ENCODE results near the gene RPS15. TPM values are rescaled to one million over a fixed set of nuclear protein-coding genes. Genes with fewer than 3 reads are reported as not detected.

The RPS15 gene
- total RNA-seq, 1 donor from 2014 or later, result 1,175 TPM

DNA sequence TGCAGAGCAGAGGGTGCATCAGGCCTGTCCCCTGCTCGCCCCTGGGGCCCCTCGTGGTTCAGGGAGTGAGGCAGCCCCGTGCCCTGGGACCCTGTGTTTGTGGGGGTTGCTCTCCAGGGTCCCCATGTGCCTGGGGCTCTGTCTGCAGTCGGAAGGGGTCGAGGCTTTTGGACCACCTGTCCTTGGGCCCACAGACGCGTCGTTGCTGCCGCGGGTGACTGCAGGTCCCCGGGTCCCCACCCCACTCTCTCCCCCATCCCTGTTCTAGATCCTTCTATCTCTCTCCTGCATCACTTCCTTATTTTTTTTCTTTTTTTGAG, 50.0 kb downstream of the RPS15 start:
- H3K36me3 Mint-ChIP-seq (ENCODE audit: low read depth, unreplicated experiment), result no peaks in the 10 kb centered on the region
- H3K27me3 Mint-ChIP-seq (ENCODE audit: unreplicated experiment), result peaks cover 14% of the 10 kb centered on the region
- no peak overlapping the region for H3K27ac Mint-ChIP-seq (ENCODE audit: unreplicated experiment)
- TF ChIP-seq CTCF (IDR thresholded peaks at IDR 0.05; ENCODE audit: unreplicated experiment), result no peak
- H3K4me3 Mint-ChIP-seq (ENCODE audit: unreplicated experiment), result no peak overlapping the region
- DNase-seq (ENCODE audit: low spot score), result no peak
- no peaks in the 10 kb centered on the region for H3K9me3 Mint-ChIP-seq (ENCODE audit: unreplicated experiment)
- H3K4me1 Mint-ChIP-seq (ENCODE audit: unreplicated experiment), result peaks cover 2% of the 10 kb centered on the region

GRCh38 chr19:1489463-1490310, 51.5 kb downstream of the RPS15 start:
- TF ChIP-seq CTCF (IDR thresholded peaks at IDR 0.05; ENCODE audit: unreplicated experiment), result no peak
- no peak overlapping the region for H3K4me3 Mint-ChIP-seq (ENCODE audit: unreplicated experiment)
- H3K27me3 Mint-ChIP-seq (ENCODE audit: unreplicated experiment), result peaks cover 14% of the 10 kb centered on the region
- H3K4me1 Mint-ChIP-seq (ENCODE audit: unreplicated experiment), result peaks cover 2% of the 10 kb centered on the region
- no peak for DNase-seq (ENCODE audit: low spot score)
- no peaks in the 10 kb centered on the region for H3K9me3 Mint-ChIP-seq (ENCODE audit: unreplicated experiment)
- no peaks in the 10 kb centered on the region for H3K36me3 Mint-ChIP-seq (ENCODE audit: low read depth, unreplicated experiment)
- H3K27ac Mint-ChIP-seq (ENCODE audit: unreplicated experiment), result no peak overlapping the region

Other genes starting within 250 kb of the RPS15 start
- 63.9 TPM for gene STK11, start 232.6 kb upstream of the RPS15 start, total RNA-seq (ENCODE audit: unreplicated experiment)
- gene CBARP, start 200.4 kb upstream of the RPS15 start, total RNA-seq (ENCODE audit: unreplicated experiment), result 10.4 TPM
- 175 TPM for gene ATP5F1D, start 196.6 kb upstream of the RPS15 start, total RNA-seq (ENCODE audit: unreplicated experiment)
- gene MIDN, start 189.8 kb upstream of the RPS15 start, total RNA-seq (ENCODE audit: unreplicated experiment), result 204 TPM
- gene CIRBP, start 169.1 kb upstream of the RPS15 start, total RNA-seq (ENCODE audit: unreplicated experiment), result 315 TPM
- gene FAM174C, start 162.9 kb upstream of the RPS15 start, total RNA-seq (ENCODE audit: unreplicated experiment), result 22.7 TPM
- 14.6 TPM for gene EFNA2, start 152.5 kb upstream of the RPS15 start, total RNA-seq (ENCODE audit: unreplicated experiment)
- gene NDUFS7, start 54.5 kb upstream of the RPS15 start, total RNA-seq (ENCODE audit: unreplicated experiment), result 84.0 TPM
- 18.1 TPM for gene GAMT, start 36.9 kb upstream of the RPS15 start, total RNA-seq (ENCODE audit: unreplicated experiment)
- gene DAZAP1, start 30.8 kb upstream of the RPS15 start, total RNA-seq (ENCODE audit: unreplicated experiment), result 145 TPM
- gene APC2, start 11.7 kb downstream of the RPS15 start, total RNA-seq (ENCODE audit: unreplicated experiment), result 1.9 TPM
- gene C19orf25, start 40.8 kb downstream of the RPS15 start, total RNA-seq (ENCODE audit: unreplicated experiment), result 29.7 TPM
- 8.4 TPM for gene PCSK4, start 52.0 kb downstream of the RPS15 start, total RNA-seq (ENCODE audit: unreplicated experiment)
- gene REEP6, start 52.8 kb downstream of the RPS15 start, total RNA-seq (ENCODE audit: unreplicated experiment), result 2.3 TPM
- 0.18 TPM for gene ADAMTSL5, start 74.6 kb downstream of the RPS15 start, total RNA-seq (ENCODE audit: unreplicated experiment)
- 1.1 TPM for gene PLK5, start 85.7 kb downstream of the RPS15 start, total RNA-seq (ENCODE audit: unreplicated experiment)
- 73.4 TPM for gene MEX3D, start 129.9 kb downstream of the RPS15 start, total RNA-seq (ENCODE audit: unreplicated experiment)
- 81.4 TPM for gene MBD3, start 154.5 kb downstream of the RPS15 start, total RNA-seq (ENCODE audit: unreplicated experiment)
- gene UQCR11, start 167.1 kb downstream of the RPS15 start, total RNA-seq (ENCODE audit: unreplicated experiment), result 182 TPM
- gene TCF3, start 214.2 kb downstream of the RPS15 start, total RNA-seq (ENCODE audit: unreplicated experiment), result 255 TPM